CD14-positive monocyte (primary cell): ENCODE results near the gene AEBP1. TPM values are rescaled to one million over a fixed set of nuclear protein-coding genes. Genes with fewer than 3 reads are reported as not detected.

Experiments used
- DNase-seq, 3 donors: peaks; one replicate each; pipeline ENCODE4 v3.0.0-alpha.2; 2011 to 2022
- H2AFZ ChIP-seq: 2 replicates; pipeline ENCODE4 v1.6.0; 2012; ENCODE audit warnings: mild to moderate bottlenecking, low read depth, low read length, inconsistent platforms; ENCODE audit not compliant: insufficient read depth, poor library complexity, severe bottlenecking
- H3K27ac ChIP-seq, 2 donors: 1 replicate in 1 of 2; 2 replicates in 1 of 2; pipeline ENCODE4 v1.5.1; 2012 to 2013; ENCODE audit warnings: low read length in 2 of 2, control low read depth in 1 of 2, inconsistent platforms in 1 of 2, low read depth in 1 of 2, mild to moderate bottlenecking in 1 of 2
- H3K27me3 ChIP-seq, 2 donors: one replicate each; pipeline versions ENCODE4 v1.6.0 to v1.6.1; 2011 to 2013; ENCODE audit warnings: low read length in 2 of 2; ENCODE audit not compliant: control insufficient read depth in 2 of 2, insufficient read depth in 2 of 2
- H3K36me3 ChIP-seq, 2 donors: replicated peaks in 1 of 2; 1 replicate in 1 of 2; 2 replicates in 1 of 2; pipeline versions ENCODE4 v1.5.1 to v1.6.1; 2012 to 2013; ENCODE audit warnings: low read length in 2 of 2, control low read depth in 1 of 2, inconsistent platforms in 1 of 2, mild to moderate bottlenecking in 1 of 2; ENCODE audit not compliant: insufficient read depth in 2 of 2, control insufficient read depth in 1 of 2
- H3K4me1 ChIP-seq, 2 donors: 1 replicate in 1 of 2; 2 replicates in 1 of 2; pipeline versions ENCODE4 v1.5.1 to v1.6.1; 2012 to 2013; ENCODE audit warnings: low read length in 2 of 2, control low read depth in 1 of 2, inconsistent platforms in 1 of 2, mild to moderate bottlenecking in 1 of 2, moderate library complexity in 1 of 2; ENCODE audit not compliant: insufficient read depth in 2 of 2, control insufficient read depth in 1 of 2
- H3K4me2 ChIP-seq: replicated peaks from 2 replicates; pipeline ENCODE3; 2012; ENCODE audit warnings: low read length, moderate library complexity, mild to moderate bottlenecking; ENCODE audit not compliant: poor library complexity, severe bottlenecking; ENCODE audit errors: extremely low read depth
- H3K4me3 ChIP-seq, 3 experiments: fragments of 200-600 bp in 1 of 3; sonication (generic) in 1 of 3; replicated peaks in 1 of 3; 1 replicate in 2 of 3; 2 replicates in 1 of 3; pipeline ENCODE4 v1.5.1; 2011 to 2013; ENCODE audit warnings: low read length in 3 of 3, mild to moderate bottlenecking in 3 of 3, control low read depth in 2 of 3, low read depth in 2 of 3, inconsistent platforms in 1 of 3, moderate library complexity in 1 of 3
- H3K79me2 ChIP-seq: 2 replicates; pipeline ENCODE4 v1.6.0; 2012; ENCODE audit warnings: mild to moderate bottlenecking, control low read depth, inconsistent platforms, low read length, moderate library complexity; ENCODE audit not compliant: insufficient read depth
- H3K9ac ChIP-seq: 2 replicates; pipeline ENCODE4 v1.6.0; 2017; ENCODE audit warnings: low read length, mild to moderate bottlenecking; ENCODE audit not compliant: insufficient read depth, poor library complexity, severe bottlenecking
- H3K9me3 ChIP-seq, 2 donors: replicated peaks in 1 of 2; 1 replicate in 1 of 2; 2 replicates in 1 of 2; pipeline versions ENCODE4 v1.5.1 to v1.6.1; 2012 to 2013; ENCODE audit warnings: low read length in 2 of 2, control low read depth in 1 of 2; ENCODE audit not compliant: control insufficient read depth in 1 of 2, insufficient read depth in 1 of 2
- H4K20me1 ChIP-seq: 2 replicates; pipeline ENCODE4 v1.6.0; 2012; ENCODE audit warnings: mild to moderate bottlenecking, low read length, control low read depth, moderate library complexity; ENCODE audit not compliant: insufficient read depth
- H3K27ac Mint-ChIP-seq, 7 donors: one replicate each; pipeline ENCODE4 v1.8.0; 2020; ENCODE audit warnings: mild to moderate bottlenecking in 7 of 7, mixed read lengths in 7 of 7, moderate library complexity in 6 of 7, inconsistent platforms in 2 of 7
- H3K27me3 Mint-ChIP-seq, 3 donors: one replicate each; pipeline ENCODE4 v1.8.0; 2021 to 2022; ENCODE audit warnings: low read depth in 3 of 3, mild to moderate bottlenecking in 3 of 3, mixed read lengths in 3 of 3, moderate library complexity in 3 of 3, inconsistent platforms in 1 of 3
- H3K36me3 Mint-ChIP-seq, 2 donors: one replicate each; pipeline ENCODE4 v1.8.0; 2020; ENCODE audit warnings: mixed read lengths in 2 of 2, inconsistent platforms in 1 of 2, mild to moderate bottlenecking in 1 of 2
- H3K4me1 Mint-ChIP-seq: one replicate; pipeline ENCODE4 v1.8.0; 2020; ENCODE audit warnings: mild to moderate bottlenecking, mixed read lengths
- H3K4me3 Mint-ChIP-seq, 2 donors: one replicate each; pipeline ENCODE4 v1.8.0; 2020; ENCODE audit warnings: mild to moderate bottlenecking in 2 of 2, mixed read lengths in 2 of 2, moderate library complexity in 1 of 2
- H3K9me3 Mint-ChIP-seq, 7 donors: one replicate each; pipeline ENCODE4 v1.8.0; 2020 to 2022; ENCODE audit warnings: mixed read lengths in 7 of 7, mild to moderate bottlenecking in 6 of 7, moderate library complexity in 6 of 7, inconsistent platforms in 2 of 7
- WGBS: methylation state at CpG from one replicate; pipeline ENCODE4 v1.1.5; 2013; ENCODE audit warnings: missing lambda C conversion rate; ENCODE audit not compliant: insufficient coverage; 5-methylcytosine and 5-hydroxymethylcytosine counted together
- intact Hi-C, 2 donors: fragments of 100-400 bp; cut with micrococcal nuclease; formaldehyde crosslinking; loops; one replicate each; pipeline versions ENCODE4 v1.15.0 to v1.15.1; 2023
- polyA plus RNA-seq, 3 donors: library from polyadenylated mRNA; depleted of rRNA in 1 of 3; unstranded in 2 of 3; stranded (reverse) in 1 of 3; fragments of 300-500 nt in 2 of 3; fragments of >200 nt in 1 of 3; fragmentation: Illumina TruSeq in 2 of 3; gene quantifications; 1 replicate in 2 of 3; 2 replicates in 1 of 3; pipeline ENCODE4 v1.2.3, GENCODE V29; 2012 to 2021
- TF ChIP-seq, protein P1 (sequence below): fragments of 200-600 bp; IDR thresholded peaks from one replicate; pipeline ENCODE4 v1.8.0; 2022; ENCODE audit warnings: antibody characterized with exemption, mild to moderate bottlenecking

AEBP1 gene
- polyA plus RNA-seq, 3 donors, result 0.08 TPM; not detected in 2

DNA sequence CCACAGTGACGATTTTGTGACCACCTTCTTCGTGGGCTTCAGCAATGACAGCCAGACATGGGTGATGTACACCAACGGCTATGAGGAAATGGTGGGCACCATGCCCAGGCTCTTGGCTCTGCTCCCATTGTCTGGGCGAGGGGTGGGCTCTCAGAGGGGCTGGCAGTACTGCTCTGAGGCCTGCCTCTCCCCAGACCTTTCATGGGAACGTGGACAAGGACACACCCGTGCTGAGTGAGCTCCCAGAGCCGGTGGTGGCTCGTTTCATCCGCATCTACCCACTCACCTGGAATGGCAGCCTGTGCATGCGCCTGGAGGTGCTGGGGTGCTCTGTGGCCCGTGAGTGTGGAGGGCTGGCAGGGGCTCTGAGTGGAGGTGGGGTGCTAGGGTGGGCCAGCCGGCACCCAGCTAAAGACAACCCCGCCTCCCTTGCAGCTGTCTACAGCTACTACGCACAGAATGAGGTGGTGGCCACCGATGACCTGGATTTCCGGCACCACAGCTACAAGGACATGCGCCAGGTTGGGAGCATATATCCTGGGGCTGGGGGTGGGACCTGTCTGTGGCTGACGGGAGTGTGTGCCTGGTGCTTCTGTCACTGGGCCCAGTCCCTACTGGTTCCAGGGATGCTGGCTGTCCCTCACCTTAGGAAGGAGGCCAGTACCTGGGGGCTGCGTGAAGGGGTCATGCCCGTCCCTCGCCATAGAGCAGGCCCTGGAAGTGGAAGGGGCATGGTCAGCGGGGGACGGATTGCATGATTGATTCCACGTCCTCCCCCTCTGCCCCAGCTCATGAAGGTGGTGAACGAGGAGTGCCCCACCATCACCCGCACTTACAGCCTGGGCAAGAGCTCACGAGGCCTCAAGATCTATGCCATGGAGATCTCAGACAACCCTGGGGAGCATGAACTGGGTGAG is 6.8 kb downstream of the AEBP1 start:
- Histone ChIP-seq H3K9me3 (no peaks in the 10 kb centered on the region), H2AFZ (no peak overlapping the region), H3K4me3 (no peak overlapping the region), H3K4me1 (no peaks in the 10 kb centered on the region), H3K79me2 (no peaks in the 10 kb centered on the region), H3K4me2 (no peak overlapping the region), H3K9ac (no peak overlapping the region), H3K36me3 (peaks cover 0 to 3% of the 10 kb centered on the region in 2 donors), H3K27ac (no peak overlapping the region), H4K20me1 (no peaks in the 10 kb centered on the region), H3K27me3 (peaks cover 0 to under 1% of the 10 kb centered on the region in 2 donors)
- Mint-ChIP-seq H3K36me3 (peaks cover 10 to 25% of the 10 kb centered on the region in 2 donors), H3K4me1 (no peaks in the 10 kb centered on the region), H3K27me3 (peaks cover 2 to 4% (median 4%) of the 10 kb centered on the region in 3 donors), H3K27ac (no peak overlapping the region), H3K9me3 (peaks cover 0 to 8% (median 3%) of the 10 kb centered on the region in 7 donors), H3K4me3 (no peak overlapping the region)
- DNase-seq, result no peak
- intact Hi-C loops, result no loop called here
- TF ChIP-seq, protein P1, sequence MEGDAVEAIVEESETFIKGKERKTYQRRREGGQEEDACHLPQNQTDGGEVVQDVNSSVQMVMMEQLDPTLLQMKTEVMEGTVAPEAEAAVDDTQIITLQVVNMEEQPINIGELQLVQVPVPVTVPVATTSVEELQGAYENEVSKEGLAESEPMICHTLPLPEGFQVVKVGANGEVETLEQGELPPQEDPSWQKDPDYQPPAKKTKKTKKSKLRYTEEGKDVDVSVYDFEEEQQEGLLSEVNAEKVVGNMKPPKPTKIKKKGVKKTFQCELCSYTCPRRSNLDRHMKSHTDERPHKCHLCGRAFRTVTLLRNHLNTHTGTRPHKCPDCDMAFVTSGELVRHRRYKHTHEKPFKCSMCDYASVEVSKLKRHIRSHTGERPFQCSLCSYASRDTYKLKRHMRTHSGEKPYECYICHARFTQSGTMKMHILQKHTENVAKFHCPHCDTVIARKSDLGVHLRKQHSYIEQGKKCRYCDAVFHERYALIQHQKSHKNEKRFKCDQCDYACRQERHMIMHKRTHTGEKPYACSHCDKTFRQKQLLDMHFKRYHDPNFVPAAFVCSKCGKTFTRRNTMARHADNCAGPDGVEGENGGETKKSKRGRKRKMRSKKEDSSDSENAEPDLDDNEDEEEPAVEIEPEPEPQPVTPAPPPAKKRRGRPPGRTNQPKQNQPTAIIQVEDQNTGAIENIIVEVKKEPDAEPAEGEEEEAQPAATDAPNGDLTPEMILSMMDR, result no peak
- WGBS, result 79% methylated on average over 14 of the region's 27 CpGs

GRCh38 chr7:44111761-44112160 is 7.6 kb downstream of the AEBP1 start:
- no peak overlapping the region for H3K9ac ChIP-seq
- WGBS, result 95% methylated on average over 15 of the region's 16 CpGs
- H3K36me3 ChIP-seq, result peaks cover 5 to 8% of the 10 kb centered on the region in 2 donors

More at GRCh38 chr7:44111761-44112160, 7.6 kb downstream of the AEBP1 start:
- Histone ChIP-seq H3K79me2 (no peaks in the 10 kb centered on the region), H2AFZ (no peak overlapping the region), H3K4me2 (no peak overlapping the region), H3K4me3 (no peak overlapping the region), H3K27me3 (no peaks in the 10 kb centered on the region), H3K4me1 (no peaks in the 10 kb centered on the region), H4K20me1 (no peaks in the 10 kb centered on the region), H3K9me3 (no peaks in the 10 kb centered on the region), H3K27ac (no peak overlapping the region)
- no peak overlapping the region for H3K4me3 Mint-ChIP-seq
- intact Hi-C loops, result no loop called here
- H3K27me3 Mint-ChIP-seq, result peaks cover 0 to 2% (median 2%) of the 10 kb centered on the region in 3 donors
- no peaks in the 10 kb centered on the region for H3K4me1 Mint-ChIP-seq
- H3K9me3 Mint-ChIP-seq, result peaks cover 0 to 8% (median 3%) of the 10 kb centered on the region in 7 donors
- H3K36me3 Mint-ChIP-seq, result peaks cover 10 to 31% of the 10 kb centered on the region in 2 donors
- TF ChIP-seq, protein P1, result no peak
- DNase-seq, result no peak
- no peak overlapping the region for H3K27ac Mint-ChIP-seq
